ENCODE data around the gene SLC5A11.

The SLC5A11 gene

DNA sequence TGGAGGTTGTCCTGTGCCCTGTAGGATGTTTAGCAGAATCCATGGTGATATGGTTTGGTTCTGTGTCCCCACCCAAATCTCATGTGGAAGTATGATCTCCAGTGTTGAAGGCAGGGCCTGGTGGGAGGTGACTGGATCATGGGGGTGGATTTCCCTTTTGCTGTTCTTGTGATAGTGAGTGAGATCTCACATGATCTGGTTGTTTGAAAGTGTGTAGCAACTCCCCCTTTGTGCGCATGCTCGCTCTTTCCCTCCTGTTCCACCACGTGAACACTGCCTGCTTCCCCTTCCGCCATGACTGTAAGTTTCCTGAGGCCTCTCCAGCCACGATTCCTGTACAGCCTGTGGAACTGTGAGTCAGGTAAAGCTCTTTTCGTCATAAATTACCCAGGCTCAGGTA lies 107.5 kb downstream of the SLC5A11 start:
- no peak for TF ChIP-seq CTCF (IDR thresholded peaks at IDR 0.05; ENCODE audit: low read depth, low read length, missing control alignments)

DNA sequence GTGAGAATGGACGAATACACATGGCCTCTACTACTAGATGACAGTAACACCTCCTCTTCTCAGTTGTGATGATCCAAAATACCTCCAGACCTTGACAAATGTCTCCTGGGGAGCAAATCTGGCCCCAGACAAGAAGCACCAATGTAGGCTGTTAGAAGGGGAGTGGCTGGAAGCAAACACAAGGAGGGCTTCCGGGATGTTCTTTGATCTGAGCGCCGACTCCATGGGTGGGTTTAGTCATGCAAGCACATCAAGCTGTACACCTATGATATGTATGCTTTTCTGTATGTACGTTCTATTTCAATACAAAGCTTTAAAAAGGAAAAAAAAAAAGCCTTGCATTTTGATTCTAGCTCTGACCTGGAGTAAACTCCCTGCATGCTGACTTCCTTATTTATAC lies 108.0 kb downstream of the SLC5A11 start:
- DNase-seq (ENCODE audit: extremely low read depth, low read depth): no peak
- TF ChIP-seq CTCF (IDR thresholded peaks at IDR 0.05; ENCODE audit: low read depth, low read length, missing control alignments): no peak
- H3K4me3 ChIP-seq (replicated peaks; ENCODE audit: low read depth, low read length): no peak overlapping the region

More for the DNA sequence above, 107.5 kb downstream of the SLC5A11 start:
- H3K4me3 ChIP-seq (replicated peaks; ENCODE audit: low read depth, low read length): no peak overlapping the region
- DNase-seq (ENCODE audit: extremely low read depth, low read depth): no peak

DNA sequence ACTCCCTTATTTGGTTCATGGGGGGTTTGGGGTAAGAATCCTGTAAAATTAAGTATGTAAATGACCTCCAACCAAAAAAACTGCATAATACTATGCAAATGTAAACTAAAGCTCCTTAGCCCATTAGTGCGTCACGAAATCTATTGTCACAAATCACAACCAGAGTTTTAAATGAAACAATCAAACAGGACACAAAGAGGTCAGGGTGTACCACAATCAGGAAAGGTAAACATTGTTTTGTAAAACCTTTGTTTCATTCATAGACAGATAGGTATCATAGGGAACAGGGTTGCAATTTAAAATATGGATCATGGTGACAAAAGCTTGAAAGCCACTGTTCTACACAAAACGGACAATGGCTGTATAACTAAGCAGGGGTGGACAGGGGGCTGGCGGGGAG lies 108.4 kb downstream of the SLC5A11 start:
- DNase-seq (ENCODE audit: extremely low read depth, low read depth): no peak
- H3K4me3 ChIP-seq (replicated peaks; ENCODE audit: low read depth, low read length): no peak overlapping the region
- no peak for TF ChIP-seq CTCF (IDR thresholded peaks at IDR 0.05; ENCODE audit: low read depth, low read length, missing control alignments)

DNA sequence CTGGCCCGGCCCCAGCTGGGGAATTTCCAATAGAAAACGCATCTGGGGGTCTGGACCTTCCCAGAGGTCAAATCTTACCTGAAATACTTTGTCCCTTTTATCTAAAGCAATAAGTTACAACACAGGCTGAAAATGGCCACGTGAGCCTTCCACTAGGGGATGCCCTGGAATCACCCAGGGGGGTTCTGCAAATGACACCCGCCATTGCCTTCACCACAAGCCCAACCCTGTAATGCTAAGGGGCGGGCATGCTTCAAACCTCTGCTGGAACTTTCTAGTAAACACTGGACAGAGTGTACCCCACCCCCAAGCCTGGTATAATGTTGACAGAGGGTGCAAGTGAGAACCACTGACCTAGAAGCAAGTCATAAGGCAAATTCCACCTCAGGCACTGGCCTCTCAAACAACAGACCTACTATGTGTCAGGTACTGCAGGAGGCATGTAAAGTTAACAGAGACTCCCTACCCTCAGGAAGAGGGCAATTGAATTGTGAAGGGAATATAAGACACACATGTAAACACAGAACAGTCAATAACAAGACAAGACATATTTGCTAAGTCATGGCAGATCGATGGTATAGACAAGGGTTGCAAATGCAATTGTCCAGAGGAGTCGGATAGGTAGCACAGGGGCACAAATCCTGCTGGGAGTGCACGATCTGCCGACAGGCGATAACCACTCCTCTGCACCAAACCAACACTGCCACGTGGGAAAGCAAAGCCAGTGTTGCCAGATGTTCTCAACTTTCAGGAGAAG lies 110.4 kb downstream of the SLC5A11 start:
- no peak for DNase-seq (ENCODE audit: extremely low read depth, low read depth)
- TF ChIP-seq CTCF (IDR thresholded peaks at IDR 0.05; ENCODE audit: low read depth, low read length, missing control alignments): no peak

GRCh38 chr16:24957887-24958286 lies 112.1 kb downstream of the SLC5A11 start:
- no peak overlapping the region for H3K4me3 ChIP-seq (replicated peaks; ENCODE audit: low read depth, low read length)
- no peak for DNase-seq (ENCODE audit: extremely low read depth, low read depth)
- TF ChIP-seq CTCF (IDR thresholded peaks at IDR 0.05; ENCODE audit: low read depth, low read length, missing control alignments): no peak

More for the DNA sequence above, 110.4 kb downstream of the SLC5A11 start:
- no peak overlapping the region for H3K4me3 ChIP-seq (replicated peaks; ENCODE audit: low read depth, low read length)

Measured in HFF-Myc (cell line).